NCI-H82 (cell line): ENCODE measurements around the gene RNU6-1.

Experiments
- DNase-seq: peaks from one replicate; lab custom pipeline; 2025; lab: John Stamatoyannopoulos, UW

The RNU6-1 gene

DNA sequence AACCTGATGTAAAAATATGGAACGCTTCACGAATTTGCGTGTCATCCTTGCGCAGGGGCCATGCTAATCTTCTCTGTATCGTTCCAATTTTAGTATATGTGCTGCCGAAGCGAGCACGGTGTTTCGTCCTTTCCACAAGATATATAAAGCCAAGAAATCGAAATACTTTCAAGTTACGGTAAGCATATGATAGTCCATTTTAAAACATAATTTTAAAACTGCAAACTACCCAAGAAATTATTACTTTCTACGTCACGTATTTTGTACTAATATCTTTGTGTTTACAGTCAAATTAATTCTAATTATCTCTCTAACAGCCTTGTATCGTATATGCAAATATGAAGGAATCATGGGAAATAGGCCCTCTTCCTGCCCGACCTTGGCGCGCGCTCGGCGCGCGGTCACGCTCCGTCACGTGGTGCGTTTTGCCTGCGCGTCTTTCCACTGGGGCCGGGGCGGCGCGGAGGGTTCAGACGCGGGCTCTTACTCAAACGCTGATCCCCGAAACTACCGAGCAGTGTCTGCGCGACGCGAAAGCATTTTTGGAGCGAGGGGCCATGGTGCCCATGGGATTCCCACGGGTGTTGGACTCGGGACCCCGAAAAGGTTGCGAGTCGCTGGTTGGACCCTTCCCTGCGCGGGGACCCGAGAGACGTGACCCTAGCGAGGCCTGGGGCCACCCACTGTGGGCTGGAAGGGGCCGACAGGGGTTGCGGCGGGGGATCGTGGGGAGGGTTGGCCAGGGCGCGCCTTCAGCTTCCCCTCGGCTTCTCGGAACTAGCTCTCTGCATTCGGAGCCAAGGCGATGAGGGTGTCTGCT, at the start of gene RNU6-1:
TSS of gene RNU6-1 (minus strand) at position 117 of the 820 bp plus-strand sequence.
- peak; percentile 95 for DNase-seq

DNA sequence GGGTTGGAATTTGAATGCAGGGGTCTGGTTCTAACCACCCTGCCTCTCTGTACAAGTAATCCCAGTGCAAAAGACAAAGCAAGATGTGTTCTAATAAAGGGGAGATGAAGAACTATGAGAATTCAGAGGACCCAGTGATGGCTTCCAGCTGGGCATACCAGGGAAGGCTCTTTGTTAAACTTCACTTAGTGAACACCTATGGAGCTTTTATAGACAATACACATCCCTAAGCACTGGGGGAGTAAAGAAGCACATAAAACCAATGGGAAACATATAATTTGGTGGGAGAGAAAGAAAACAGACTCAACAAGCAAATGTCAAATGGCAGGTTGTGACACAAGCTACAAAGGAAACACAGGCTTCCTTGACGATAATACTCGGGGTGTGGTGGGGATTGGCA, 47.9 kb upstream of the RNU6-1 start:
- no peak for DNase-seq

DNA sequence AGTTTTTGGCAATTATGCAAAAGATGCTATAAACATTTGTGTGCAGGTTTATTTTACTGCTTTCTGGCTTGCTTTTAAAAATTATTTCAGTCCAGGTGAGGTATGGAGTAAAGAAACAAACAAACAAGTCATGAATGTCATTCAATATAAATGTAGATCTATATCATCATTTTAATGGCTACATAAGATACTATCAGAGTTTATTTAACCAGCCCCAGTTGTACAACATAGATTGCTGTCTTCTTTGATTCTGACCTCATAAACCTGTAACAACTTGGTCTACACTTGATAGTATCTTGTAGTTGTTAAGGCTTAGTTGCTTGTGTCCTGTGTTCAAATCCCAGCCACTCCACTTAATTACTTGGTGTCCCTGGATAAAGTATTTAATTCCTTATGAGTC, 46.0 kb upstream of the RNU6-1 start:
- no peak for DNase-seq

GRCh38 chr15:67885175-67885523, 45.3 kb upstream of the RNU6-1 start:
- DNase-seq, result no peak

DNA sequence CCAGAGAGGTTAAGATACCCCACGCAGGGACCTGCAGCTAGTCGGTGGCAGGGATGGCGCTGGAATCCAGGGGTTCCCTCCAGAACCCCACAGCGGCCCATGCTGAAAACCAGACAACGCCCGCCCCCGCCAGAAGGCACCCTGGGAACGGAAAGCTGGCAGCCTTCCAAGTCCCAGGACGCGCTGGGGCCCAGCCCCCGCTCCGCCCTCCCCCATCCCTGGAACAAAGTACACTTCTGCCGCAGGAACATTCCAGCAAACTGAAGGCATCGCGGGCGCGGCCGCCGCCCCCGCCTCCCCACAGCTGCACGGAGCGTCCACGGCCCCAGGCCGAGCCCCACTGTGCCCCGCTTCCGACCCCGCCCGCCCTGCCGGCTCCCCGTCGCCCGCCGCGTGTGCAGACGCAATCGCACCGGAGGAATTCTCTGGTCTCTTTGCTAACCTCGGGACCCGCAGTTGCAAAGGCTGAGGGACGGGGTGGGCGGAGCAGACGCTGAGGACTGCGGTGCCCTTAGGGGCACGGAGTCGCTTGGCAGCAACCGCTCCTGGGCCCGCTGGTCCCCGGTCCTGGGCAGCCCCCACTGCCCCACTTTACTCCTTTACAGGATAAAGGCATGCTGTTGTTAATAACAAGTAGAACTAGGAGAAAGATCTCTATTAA, 44.8 kb upstream of the RNU6-1 start:
- peak; percentile 89 for DNase-seq

DNA sequence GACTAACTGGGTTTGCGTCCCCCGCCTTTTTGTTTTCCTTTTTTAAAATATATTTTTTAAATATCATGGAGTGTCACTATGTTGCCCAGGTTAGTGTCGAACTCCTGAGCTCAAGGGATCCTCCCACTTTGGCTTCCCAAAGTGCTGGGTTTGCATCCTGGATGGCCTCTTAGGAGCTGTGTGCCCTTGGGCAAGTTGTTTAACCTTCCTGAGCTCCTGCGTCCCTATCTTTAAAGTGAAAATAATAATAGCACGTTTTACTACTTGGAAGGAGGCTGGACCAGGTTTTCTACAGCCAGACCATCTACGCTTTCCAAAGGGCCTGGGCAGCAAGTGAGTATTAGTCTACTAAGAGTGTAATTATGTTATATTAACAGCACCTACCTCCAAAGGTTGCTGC, 44.2 kb upstream of the RNU6-1 start:
- no peak for DNase-seq

DNA sequence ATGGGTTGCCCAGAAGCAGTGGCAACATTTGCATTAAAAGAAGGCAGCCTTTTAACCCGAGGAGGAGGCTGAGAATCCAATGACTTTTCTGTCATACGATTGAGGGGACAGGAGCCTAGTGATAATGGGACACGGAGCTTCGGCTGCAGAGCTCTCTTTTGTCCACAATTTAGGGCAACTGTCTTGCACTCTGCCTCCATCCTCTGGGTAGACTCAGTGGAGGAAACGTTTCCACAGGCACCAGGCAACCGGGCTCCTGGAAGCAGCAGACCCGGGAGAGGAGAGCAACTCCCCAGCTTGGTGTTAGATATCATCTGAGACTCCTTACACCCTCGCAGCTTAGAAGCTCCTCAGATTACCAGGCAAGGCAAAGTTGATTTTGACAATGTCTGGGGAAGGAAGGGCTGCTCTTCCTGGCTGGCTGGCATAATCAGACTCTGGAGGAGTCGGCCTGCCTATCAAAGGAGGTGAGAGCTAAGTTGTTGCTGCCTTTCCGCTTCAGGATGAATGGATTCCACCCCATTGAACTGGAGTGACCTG, 43.5 kb upstream of the RNU6-1 start:
- peak; percentile 46 for DNase-seq

- peak; percentile 25 for DNase-seq
Observed at GRCh38 chr15:67882487-67883233, 42.8 kb upstream of the RNU6-1 start.

GRCh38 chr15:67880651-67881182, 40.9 kb upstream of the RNU6-1 start:
- no peak for DNase-seq

DNA sequence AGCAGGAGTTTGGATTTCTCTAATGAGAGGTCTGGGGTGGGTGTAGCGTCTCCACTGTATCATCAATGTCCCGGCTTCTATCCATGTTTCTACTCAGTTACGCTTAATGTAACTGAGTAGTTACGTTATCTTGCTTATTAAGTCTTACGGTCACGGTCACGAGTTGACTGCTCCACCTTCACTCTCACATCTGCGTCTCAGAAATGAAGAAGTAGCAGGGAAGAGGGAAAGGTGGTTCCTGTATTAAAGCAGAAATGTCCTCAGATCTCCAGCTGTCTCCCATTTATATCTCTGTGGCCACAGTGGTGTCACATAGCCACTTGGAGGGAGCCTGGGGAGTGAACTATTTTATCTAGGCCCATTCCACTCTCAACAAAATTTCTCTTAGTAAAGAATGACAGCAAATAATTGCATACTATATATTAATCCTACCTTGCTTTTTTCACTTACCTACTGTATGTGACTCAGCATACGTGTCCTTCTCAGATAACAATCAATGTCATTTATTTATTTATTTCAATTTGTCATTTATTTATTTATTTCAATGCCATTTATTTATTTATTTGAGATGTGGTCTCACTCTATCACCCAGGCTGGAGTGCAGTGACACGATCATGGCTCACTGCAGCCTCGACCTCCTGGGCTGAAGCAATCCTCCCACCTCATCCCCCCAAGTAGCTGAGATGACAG, 39.7 kb upstream of the RNU6-1 start:
- DNase-seq, result no peak

DNA sequence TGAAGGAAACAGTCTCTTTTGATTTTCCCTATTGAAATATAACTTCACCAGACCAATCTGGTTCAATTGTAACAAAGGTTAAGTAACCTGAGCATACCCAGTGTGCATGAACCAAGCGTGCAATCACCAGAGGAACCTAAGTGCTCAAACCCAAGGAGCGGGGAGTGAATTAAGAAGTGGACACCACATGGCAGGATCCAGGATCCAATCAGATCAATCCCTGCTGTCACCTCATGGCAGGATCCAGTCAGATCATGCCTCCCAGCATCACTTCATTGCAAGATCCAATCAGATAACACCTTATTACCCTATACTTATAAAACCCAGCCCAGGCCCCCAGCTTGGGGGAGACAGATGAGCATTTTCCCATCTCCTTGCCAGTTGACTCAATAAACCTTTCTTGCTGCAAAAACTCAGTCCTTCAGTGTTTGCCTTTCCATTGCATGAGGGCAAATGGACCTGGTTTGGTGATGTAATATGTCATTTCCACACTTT, 38.9 kb upstream of the RNU6-1 start:
- DNase-seq, result peak; percentile 54

DNA sequence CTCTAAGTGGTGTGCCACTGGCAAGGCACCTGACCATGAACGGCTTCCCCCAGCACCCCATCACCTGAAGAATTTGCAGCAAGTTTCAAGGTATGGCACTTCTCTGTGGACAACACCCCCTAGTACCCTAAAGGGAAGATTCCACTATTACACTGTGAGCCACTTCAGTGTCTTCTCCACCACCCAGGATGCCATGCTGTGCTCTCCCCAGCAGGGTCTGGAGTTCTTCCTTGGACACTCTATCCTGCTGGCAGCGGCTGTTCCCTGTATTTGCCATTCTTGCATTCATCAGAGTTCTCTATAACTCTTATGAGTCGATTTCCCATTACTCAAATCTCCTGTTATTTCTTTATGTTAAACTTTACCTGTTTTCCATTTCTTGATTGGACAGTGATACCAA, 33.9 kb upstream of the RNU6-1 start:
- no peak for DNase-seq

DNA sequence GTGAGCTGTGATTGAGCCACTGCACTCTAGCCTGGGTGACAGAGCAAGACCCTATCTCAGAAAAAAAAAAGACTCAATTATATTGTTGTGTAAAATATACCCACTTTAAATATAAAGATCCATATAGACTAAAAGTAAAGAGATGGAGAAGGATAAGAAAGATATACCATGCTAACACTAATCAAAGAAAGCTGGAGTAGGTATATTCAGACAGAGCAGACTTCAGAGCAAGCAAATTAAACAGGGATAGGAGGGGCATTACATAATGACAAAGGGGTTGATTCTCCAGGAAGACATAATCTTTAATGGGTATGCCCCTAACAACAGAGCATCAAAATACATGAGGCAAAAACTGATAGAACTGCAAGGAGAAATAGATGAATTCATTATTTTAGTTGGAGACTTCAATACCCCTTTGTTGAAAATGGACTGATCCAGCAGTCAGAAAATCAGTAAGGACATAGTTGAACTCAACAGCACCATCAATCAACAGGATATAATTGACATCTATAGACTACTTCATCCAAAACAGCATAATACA, 31.1 kb upstream of the RNU6-1 start:
- DNase-seq, result no peak

GRCh38 chr15:67869701-67870100, 29.9 kb upstream of the RNU6-1 start:
- DNase-seq, result no peak

DNA sequence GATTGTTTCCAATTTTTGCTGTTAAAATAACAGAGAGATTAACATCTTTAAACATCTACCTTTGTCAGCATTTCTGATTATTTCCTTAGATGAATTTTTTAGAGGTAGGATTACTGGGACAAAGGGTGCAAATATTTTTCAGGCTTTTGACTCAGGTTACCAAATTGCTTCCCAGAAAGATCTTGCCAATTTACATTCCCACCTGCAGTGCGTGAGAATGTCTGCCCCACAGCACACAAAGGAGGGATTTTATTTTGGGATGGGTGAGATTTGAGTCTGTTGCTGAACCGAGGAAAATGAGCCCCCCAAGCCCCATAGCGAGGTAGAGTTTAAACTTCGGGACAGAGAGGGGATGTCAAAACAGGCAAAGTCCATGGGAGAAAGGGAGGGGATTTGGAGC, 25.9 kb upstream of the RNU6-1 start:
- DNase-seq, result no peak

- no peak for DNase-seq
Observed at GRCh38 chr15:67865331-67865730, 25.5 kb upstream of the RNU6-1 start.

DNA sequence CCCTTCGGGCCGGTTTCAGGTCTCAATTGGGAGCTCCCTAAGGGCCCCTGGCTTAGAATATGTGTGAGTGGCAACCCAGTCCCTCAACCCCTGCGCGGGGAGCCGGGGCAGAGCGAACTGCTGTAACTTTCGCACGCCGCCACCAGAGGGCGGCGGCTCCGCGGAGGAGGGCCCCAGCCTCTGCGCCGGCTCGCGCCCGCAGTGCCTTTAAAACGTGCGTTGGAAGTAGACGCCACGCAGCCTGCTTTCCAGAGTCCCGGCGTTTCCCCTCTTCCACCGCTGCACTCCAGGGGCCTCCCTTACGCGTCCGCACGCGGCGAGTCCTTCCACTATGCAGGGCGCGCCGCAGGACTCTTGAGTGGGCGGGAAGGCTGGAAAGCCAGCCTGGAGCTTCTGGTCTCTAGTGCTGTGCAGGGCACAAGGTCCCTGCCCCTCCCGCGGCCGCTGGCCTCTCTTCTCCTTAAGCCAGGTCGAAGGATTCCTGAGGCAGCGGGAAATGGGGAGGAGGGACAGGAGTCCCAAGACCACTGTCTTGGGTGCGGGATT, 23.7 kb upstream of the RNU6-1 start:
- DNase-seq, result peak; percentile 91

DNA sequence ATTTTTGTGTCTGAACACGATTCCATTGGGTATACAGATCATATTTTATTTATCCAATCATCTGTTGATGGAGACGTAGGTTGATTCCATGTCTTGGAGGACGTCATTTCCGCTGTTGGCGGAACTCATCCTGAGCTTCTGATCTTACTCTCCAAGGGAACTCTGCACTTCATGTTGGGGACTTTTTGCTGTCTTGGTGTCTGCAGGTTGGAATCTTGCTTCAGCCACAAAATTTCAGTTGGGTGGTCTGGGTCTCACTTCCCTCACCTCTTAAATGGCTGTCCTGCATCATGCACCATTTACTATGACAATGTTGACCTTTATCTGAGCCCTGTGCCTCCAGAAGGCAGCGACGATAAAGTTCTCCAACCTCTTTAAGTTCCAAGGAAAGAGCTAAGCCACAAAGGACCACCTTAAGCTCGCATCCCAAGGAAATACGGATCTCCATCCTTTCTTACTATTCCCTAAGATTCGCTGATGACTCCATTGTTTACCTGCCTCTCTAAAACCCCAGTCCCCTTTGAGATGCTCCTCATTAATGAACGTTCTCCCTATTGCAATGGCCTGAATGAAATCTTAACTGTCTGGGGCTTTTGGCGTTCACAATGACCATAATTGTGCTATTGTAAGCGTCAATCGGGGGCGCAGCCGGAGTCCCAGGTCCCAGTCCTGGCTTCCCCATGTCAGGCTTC, 23.1 kb upstream of the RNU6-1 start:
- DNase-seq, result no peak

DNA sequence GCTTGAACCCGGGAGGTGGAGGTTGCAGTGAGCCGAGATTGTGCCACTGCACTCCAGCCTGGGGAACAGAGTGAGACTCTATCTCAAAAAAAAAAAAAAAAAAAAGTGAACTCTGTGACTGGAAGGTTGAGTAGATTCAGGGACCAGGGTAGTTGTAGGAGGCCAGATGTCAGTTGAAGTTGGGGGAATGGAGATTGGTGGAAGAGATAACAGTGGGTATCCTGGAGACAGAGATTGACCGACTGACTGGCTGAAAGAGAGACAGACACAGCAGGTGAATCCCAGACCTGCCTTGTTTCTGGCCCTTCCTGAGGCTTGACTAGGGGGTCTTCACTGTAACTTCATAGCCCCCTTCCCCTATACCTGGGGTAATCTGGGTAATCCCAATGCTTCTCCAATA, 22.1 kb upstream of the RNU6-1 start:
- DNase-seq, result no peak

GRCh38 chr15:67859331-67859946, 19.6 kb upstream of the RNU6-1 start:
- DNase-seq, result no peak
